ENCODE results near the gene PGR.

The PGR gene

DNA sequence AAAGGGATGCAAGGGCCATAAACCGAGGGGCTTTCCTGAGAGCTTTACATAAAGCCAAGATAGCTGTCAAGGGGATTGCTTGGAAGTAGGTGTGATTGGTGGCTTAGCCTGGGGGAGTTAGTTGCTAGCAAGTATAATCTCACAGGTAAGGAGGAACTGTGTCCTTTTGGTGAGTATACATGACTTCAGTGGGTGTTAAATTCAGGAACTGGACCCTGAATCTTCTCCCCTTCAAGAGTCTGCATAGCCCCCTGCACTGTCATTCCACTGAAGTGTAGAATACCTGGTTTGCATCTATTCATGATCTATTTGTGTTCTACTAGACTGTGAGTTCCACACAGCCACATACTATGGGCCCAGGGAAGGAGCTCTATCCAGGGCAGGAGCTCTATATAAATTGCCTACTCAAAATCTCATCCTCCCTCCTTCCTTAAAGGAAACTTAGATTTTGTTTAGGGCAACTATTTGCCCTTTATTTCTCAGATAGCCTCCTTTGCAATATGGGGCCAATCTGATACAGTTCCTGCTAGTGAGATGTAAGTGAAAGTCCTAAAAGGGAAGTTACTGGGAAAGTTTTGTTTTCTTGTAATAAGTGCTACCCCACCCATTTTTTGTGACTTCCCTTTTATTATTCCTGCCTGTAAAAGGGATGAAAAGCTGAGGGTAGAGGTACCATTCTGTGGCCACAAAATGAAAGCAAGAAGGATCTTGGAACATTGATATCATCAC lies 120.5 kb downstream of the PGR start:
- no peak for DNase-seq

DNA sequence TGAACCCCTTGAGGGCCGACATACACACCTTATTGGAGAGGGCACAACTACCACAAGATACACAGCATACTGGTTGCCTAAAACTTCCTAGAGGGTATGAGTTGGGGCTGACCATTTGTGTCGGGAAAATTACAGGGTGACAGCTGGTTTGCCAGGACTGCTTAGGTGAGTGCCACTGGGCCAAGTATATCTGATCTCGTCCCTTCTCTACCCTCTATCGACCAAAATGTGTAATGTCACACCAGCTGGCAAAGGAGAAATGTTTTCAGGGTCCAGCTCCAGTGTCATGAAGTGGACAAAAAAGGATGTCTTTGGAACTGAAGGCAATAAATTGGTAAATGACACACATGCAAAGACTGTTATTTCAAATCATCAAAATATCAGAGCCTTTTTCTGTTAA lies 126.1 kb downstream of the PGR start:
- DNase-seq: no peak

DNA sequence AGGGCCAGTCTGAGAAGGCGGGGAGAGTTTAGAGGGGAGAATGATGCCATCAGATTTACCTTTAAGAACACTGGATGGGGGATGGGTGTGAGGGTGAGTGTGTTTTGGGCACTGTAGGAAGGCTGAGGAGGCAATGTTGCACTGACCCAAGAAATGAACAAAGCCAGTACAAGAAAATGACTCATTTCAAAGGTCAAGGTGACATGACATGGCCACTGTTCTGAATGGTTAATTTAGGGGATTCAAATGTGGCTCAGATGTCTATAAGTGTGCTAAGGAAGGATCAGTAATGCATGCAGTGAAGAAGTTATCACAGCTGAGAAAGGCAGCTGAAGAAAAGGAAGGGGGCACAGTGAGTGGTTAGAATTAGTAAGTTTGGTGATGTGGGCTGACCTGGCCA lies 129.9 kb downstream of the PGR start:
- no peak for DNase-seq

DNA sequence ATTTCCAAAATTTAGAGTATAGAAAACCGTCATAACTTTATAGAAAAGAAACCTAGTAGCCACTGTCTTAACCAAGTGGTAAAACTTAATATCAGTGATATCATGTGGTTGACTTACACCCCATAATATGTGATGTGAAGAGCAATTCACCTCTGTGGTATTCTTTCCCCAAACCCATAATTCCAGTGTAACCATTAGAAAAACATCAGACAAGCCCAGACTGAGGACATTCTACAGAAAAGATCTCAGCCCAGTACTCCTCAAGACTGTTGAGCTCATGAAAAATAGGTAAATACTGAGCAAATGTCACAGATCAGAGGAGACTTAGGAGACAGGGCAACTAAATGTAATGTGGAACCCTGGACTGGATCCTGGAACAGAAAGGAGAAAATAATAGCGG lies 134.6 kb downstream of the PGR start:
- no peak for DNase-seq

DNA sequence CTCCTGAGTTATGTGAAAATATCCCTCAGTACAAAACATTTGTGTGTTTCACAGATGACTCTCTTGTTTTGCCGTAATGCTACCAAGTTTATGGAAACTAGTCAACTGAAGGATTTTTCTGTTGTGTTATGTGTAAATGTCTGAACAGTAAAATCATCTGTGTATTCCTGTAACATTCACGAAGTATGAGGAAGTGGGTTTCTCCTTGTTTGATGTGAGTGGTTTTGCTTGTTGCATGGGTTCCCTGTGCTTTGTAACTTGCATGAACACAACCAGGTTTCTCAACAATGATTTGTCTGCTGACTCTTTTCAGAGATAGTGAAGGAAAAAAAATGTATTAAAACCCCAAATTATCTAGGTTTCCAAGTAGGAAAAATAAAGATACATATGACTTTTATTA lies 138.1 kb downstream of the PGR start:
- no peak for DNase-seq

DNA sequence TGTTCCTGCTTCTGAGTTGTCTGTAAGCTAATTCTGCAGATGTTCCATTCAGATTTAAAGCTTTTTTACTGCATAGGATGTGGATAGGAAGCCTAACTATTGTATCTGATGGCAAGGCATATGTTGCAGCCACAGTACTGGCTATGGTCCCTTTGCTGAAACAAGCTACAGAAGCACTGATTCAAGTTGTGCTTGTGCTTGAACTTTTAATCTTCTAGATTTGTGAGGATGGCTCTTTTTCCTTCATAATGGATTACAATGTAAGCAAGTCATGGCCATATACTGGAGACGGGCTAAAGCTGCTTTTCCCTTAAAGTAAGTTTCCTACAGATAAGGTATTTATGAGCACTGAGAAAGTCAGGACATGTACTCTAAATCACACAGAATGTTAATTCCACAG lies 138.7 kb downstream of the PGR start:
- no peak for DNase-seq

DNA sequence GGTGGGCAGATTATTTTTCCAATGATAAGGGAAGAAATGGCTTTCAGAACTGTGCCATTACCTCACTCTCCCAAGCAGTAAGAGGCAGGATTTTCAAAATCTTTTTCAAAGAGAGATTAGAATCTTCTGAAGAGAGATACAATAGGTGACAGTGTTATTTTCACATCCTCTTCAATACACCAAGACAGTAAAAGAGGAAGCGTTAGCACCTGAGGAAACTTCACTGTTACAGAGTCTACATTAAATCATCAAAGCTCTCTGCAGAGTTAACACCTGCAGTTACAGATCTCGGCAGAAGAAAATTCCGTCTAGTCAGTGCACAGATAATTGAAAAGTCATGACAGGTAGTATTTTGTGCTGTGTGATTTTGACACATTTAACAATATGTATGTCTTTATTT lies 144.9 kb downstream of the PGR start:
- DNase-seq: no peak

DNA sequence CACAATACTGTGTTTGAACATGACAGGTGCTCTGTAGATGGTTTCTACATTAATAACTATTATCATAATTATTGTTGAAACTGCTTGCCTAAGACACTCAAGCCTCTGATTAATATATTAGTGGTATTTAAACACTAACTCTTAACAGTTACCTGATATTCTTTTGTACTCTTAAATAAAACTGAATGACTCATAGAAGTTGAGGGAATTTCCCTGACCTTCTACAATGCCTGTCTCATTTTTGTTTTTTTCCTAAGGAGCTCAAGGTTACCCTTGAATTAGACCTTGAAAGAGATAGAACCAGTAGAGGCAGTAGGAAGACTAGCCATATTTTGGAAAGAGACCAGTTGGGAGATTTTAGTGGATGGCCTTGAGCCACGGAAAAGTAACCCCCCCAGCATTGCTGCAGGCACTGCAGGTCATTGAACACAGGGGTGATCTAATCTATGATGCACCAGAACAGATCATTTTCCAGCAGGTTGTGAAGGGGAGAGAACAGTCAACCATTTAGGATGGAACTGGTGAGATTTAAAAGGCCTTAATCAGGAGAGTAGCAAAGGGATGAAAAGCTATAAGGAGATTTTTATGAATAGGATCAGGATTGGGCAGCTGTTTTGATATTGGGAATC lies 148.3 kb downstream of the PGR start:
- DNase-seq: no peak

DNA sequence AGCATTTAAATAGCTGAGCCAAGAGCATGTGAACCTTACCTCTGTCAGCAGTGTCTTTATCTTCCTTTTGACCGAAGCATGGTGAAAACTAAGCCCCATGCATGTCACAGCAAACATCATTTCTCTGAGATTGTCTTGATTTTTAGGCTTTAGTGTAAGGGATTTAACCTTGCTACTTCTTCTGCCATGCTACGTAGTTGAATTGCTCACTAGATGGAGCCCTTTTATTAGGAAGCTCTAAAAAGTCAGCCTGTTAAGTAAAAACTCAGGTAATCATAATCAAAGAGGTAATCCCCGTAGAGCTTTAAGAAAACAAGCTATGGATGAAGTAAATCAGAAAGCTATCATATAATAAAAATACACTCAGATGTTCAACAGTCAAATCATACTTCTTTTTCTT lies 149.5 kb downstream of the PGR start:
- no peak for DNase-seq
